ENCODE data around the gene OLA1.

DNA sequence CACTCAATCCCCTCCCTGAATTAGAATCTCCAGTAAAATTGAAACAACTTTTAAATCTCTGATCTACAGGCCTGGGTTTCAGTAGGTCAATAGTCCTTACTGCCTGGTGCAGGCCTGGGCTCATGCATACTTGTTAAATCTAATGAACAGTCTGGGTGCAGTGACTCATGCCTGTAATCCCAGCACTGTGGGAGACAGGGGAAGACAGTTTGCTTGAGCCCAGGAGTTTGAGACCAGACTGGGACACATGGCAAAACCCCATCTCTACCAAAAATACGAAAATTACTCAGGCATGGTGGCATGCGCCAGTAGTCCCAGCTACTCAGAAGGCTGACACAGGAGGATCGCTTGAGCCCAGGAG, 188.5 kb downstream of the OLA1 start:
- TF ChIP-seq, protein P1, sequence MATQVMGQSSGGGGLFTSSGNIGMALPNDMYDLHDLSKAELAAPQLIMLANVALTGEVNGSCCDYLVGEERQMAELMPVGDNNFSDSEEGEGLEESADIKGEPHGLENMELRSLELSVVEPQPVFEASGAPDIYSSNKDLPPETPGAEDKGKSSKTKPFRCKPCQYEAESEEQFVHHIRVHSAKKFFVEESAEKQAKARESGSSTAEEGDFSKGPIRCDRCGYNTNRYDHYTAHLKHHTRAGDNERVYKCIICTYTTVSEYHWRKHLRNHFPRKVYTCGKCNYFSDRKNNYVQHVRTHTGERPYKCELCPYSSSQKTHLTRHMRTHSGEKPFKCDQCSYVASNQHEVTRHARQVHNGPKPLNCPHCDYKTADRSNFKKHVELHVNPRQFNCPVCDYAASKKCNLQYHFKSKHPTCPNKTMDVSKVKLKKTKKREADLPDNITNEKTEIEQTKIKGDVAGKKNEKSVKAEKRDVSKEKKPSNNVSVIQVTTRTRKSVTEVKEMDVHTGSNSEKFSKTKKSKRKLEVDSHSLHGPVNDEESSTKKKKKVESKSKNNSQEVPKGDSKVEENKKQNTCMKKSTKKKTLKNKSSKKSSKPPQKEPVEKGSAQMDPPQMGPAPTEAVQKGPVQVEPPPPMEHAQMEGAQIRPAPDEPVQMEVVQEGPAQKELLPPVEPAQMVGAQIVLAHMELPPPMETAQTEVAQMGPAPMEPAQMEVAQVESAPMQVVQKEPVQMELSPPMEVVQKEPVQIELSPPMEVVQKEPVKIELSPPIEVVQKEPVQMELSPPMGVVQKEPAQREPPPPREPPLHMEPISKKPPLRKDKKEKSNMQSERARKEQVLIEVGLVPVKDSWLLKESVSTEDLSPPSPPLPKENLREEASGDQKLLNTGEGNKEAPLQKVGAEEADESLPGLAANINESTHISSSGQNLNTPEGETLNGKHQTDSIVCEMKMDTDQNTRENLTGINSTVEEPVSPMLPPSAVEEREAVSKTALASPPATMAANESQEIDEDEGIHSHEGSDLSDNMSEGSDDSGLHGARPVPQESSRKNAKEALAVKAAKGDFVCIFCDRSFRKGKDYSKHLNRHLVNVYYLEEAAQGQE (IDR thresholded peaks at IDR 0.05; ENCODE audit: insufficient read depth in 1 of 2, low read depth in 2 of 2, low read length in 2 of 2): no peak
- TF ChIP-seq POLR2AphosphoS5 (IDR thresholded peaks at IDR 0.05; ENCODE audit: low read depth, low read length) (no peak), TAF1 (IDR thresholded peaks at IDR 0.05; ENCODE audit: borderline replicate concordance, insufficient read depth, low read length) (no peak), SIN3A (IDR thresholded peaks at IDR 0.05; ENCODE audit: borderline replicate concordance, insufficient read depth, low read length) (no peak), FOXP2 (optimal IDR thresholded peaks at IDR 0.05; ENCODE audit: borderline replicate concordance, extremely low read depth, extremely low read length, insufficient read depth) (no peak)

Data from PFSK-1 (cell line).